K562 (cell line): ENCODE data around the gene GSDME. TPM values are rescaled to one million over a fixed set of nuclear protein-coding genes. Genes with fewer than 3 reads are reported as not detected.

Experiments used
- ATAC-seq: fragments of 200-7000 bp; cut with Tn5 transposase; 3 replicates; pipeline ENCODE4 v1.9.1; 2020; ENCODE audit warnings: moderate library complexity
- BruUV-seq: library from RNA; stranded (reverse); fragments of 400-500 nt; replicated peaks from 2 replicates; lab custom pipeline; 2021; lab: Mats Ljungman, UMichigan
- CTCF ChIA-PET: fragments of 300-600 bp; formaldehyde crosslinking; extraction: SDS; loops from one replicate; lab custom pipeline; 2021; ENCODE audit warnings: low intra/inter-chr PET ratio; lab: Yijun Ruan, JAX
- POLR2A ChIA-PET: fragments of 300-600, 350-650 bp; sonication (Branson Sonifier 250); formaldehyde crosslinking; extraction: SDS; loops from one replicate; lab custom pipeline; 2021; ENCODE audit warnings: antibody characterized with exemption, inconsistent platforms; lab: Yijun Ruan, JAX
- DNase-seq, 4 experiments: peaks; one replicate each; pipeline versions ENCODE4 v3.0.0 to v3.0.0-alpha.2; 2011 to 2018; ENCODE audit warnings: low spot score in 3 of 4, mixed read lengths in 3 of 4; ENCODE audit errors: extremely low read depth in 1 of 4
- FAIRE-seq: peaks from 2 replicates; lab custom pipeline; 2011; peaks lifted over from hg19 to GRCh38; lab: Jason Lieb, UNC
- H2AFZ ChIP-seq: 2 replicates; pipeline ENCODE4 v1.6.0; 2011; ENCODE audit warnings: low read depth, low read length, control low read depth, inconsistent platforms
- H3K27ac ChIP-seq: fragments of 200-600 bp; 3 replicates; pipeline ENCODE4 v1.8.0; 2011; ENCODE audit warnings: low read depth, mild to moderate bottlenecking, control low read depth, inconsistent platforms, low read length, moderate library complexity, mixed read lengths; ENCODE audit errors: extremely low read depth
- H3K27me3 ChIP-seq, 2 experiments: fragments of 300-600 bp in 1 of 2; 2 replicates in 1 of 2; 3 replicates in 1 of 2; pipeline versions ENCODE4 v1.6.0 to v1.8.0; 2011; ENCODE audit warnings: inconsistent platforms in 2 of 2, low read length in 2 of 2, mild to moderate bottlenecking in 1 of 2, mixed read lengths in 1 of 2, moderate library complexity in 1 of 2; ENCODE audit not compliant: control insufficient read depth in 2 of 2, insufficient read depth in 2 of 2
- H3K36me3 ChIP-seq: fragments of 300-600 bp; 3 replicates; pipeline ENCODE4 v1.8.0; 2011; ENCODE audit warnings: mild to moderate bottlenecking, low read length, inconsistent platforms; ENCODE audit not compliant: control insufficient read depth, insufficient read depth
- H3K4me1 ChIP-seq, 2 experiments: fragments of 200-600 bp in 1 of 2; replicated peaks in 1 of 2; 2 replicates in 1 of 2; 3 replicates in 1 of 2; pipeline versions ENCODE4 v1.5.1 to v1.8.0; 2011; ENCODE audit warnings: inconsistent platforms in 2 of 2, low read length in 2 of 2, mild to moderate bottlenecking in 1 of 2, mixed read lengths in 1 of 2, moderate library complexity in 1 of 2; ENCODE audit not compliant: control insufficient read depth in 2 of 2, insufficient read depth in 2 of 2
- H3K4me2 ChIP-seq: 2 replicates; pipeline ENCODE4 v1.6.1; 2011; ENCODE audit warnings: low read length, control low read depth, inconsistent platforms, mixed read lengths; ENCODE audit not compliant: insufficient read depth
- H3K4me3 ChIP-seq: fragments of 200-600 bp; sonication (generic), shearing (Covaris generic); 2 replicates; pipeline ENCODE4 v1.5.1; 2016; ENCODE audit warnings: control low read depth, inconsistent platforms
- H3K79me2 ChIP-seq: fragments of 200-600 bp; 3 replicates; pipeline ENCODE4 v1.8.0; 2011; ENCODE audit warnings: low read length, inconsistent platforms; ENCODE audit not compliant: control insufficient read depth, insufficient read depth
- H3K9ac ChIP-seq, 2 experiments: 2 replicates each; pipeline versions ENCODE4 v1.6.0 to v1.6.1; 2011; ENCODE audit warnings: low read depth in 2 of 2, low read length in 2 of 2, control low read depth in 1 of 2, inconsistent platforms in 1 of 2, mild to moderate bottlenecking in 1 of 2, mixed read lengths in 1 of 2; ENCODE audit not compliant: insufficient read depth in 1 of 2
- H3K9me1 ChIP-seq: one replicate; pipeline ENCODE4 v1.6.0; 2011; ENCODE audit warnings: inconsistent platforms, mild to moderate bottlenecking, low read length, moderate library complexity; ENCODE audit not compliant: control insufficient read depth, insufficient read depth
- H3K9me3 ChIP-seq: replicated peaks from 2 replicates; pipeline ENCODE4 v1.5.1; 2011; ENCODE audit warnings: low read depth, low read length, inconsistent platforms; ENCODE audit not compliant: control insufficient read depth, insufficient read depth
- H4K20me1 ChIP-seq: replicated peaks from 2 replicates; pipeline ENCODE4 v1.6.1; 2011; ENCODE audit warnings: low read length, inconsistent platforms, mixed read lengths; ENCODE audit not compliant: control insufficient read depth, insufficient read depth
- JUNB ChIP-seq: fragments of 450-650 bp; formaldehyde crosslinking; conservative IDR thresholded peaks from 2 replicates; pipeline ENCODE4 v1.4.0; 2020; ENCODE audit warnings: mild to moderate bottlenecking
- MAFF ChIP-seq: IDR thresholded peaks from 2 replicates; pipeline ENCODE4 v1.6.1; 2012; ENCODE audit warnings: low read length, improper control_type of control experiment
- MEIS2 ChIP-seq: fragments of 450-650 bp; IDR thresholded peaks from 2 replicates; pipeline ENCODE4 v1.6.1; 2014; ENCODE audit warnings: mild to moderate bottlenecking; ENCODE audit not compliant: partially characterized antibody
- SRF ChIP-seq, 2 experiments: fragments of 250-450, 450-650 bp in 1 of 2; sonication (Bioruptor Pico) in 1 of 2; sonication (generic) in 1 of 2; formaldehyde crosslinking; IDR thresholded peaks; 2 replicates each; pipeline versions ENCODE4 v1.5.0 to v1.5.1; 2020 to 2022; ENCODE audit warnings: mild to moderate bottlenecking in 1 of 2, missing genetic modification reagents in 1 of 2
- ZNF274 ChIP-seq: IDR thresholded peaks from 2 replicates; pipeline ENCODE4 v1.6.1; 2011; ENCODE audit warnings: low read depth, mild to moderate bottlenecking, low read length, moderate library complexity, borderline replicate concordance
- ZSCAN29 ChIP-seq: fragments of 450-650 bp; IDR thresholded peaks from 2 replicates; pipeline ENCODE4 v1.6.1; 2017
- WGBS: fragments of 100-300 bp; shearing (Covaris generic); methylation state at CpG from one replicate; pipeline ENCODE4 v1.1.6; 2016; ENCODE audit warnings: low coverage, mixed read lengths; ENCODE audit not compliant: insufficient coverage; ENCODE audit errors: missing lambda C conversion rate; 5-methylcytosine and 5-hydroxymethylcytosine counted together
- in situ Hi-C: fragments of 300-500 bp; cut with MboI; formaldehyde crosslinking; loops from 4 replicates; pipeline ENCODE4 v1.15.0; 2018; ENCODE audit warnings: inconsistent platforms, mixed read lengths
- intact Hi-C: fragments of 100-400 bp; cut with micrococcal nuclease; formaldehyde crosslinking; loops from 2 replicates; pipeline ENCODE4 v1.14.2; 2022
- polyA plus RNA-seq, 8 experiments: library from polyadenylated mRNA; depleted of rRNA in 4 of 8; stranded (reverse) in 5 of 8; unstranded in 3 of 8; fragments of >200 nt; fragmentation: Nextera tagmentation in 2 of 8; fragmentation: Illumina TruSeq in 1 of 8; extraction: Ambion mirVana in 2 of 8; extraction: Trizol in 1 of 8; gene quantifications; 2 replicates each; pipeline versions ENCODE4 v1.2.1 to v1.2.3, GENCODE V29; 2011 to 2014; ENCODE audit warnings: inconsistent platforms in 1 of 8, missing spikeins in 1 of 8
- total RNA-seq, 7 experiments: library from RNA; depleted of rRNA in 6 of 7; stranded (reverse); fragments of >200 nt in 6 of 7; fragmentation: Illumina TruSeq in 2 of 7; extraction: Trizol in 2 of 7; gene quantifications; 2 replicates each; pipeline versions ENCODE4 v1.2.1 to v1.2.3, GENCODE V29; 2011 to 2021; ENCODE audit warnings: low replicate concordance in 1 of 7
- TF ChIP-seq, protein P1 (sequence below): fragments of 250-450 bp; sonication (Bioruptor Pico); IDR thresholded peaks from 2 replicates; pipeline ENCODE4 v1.8.0; 2022; ENCODE audit warnings: inconsistent platforms

GSDME gene
- total and polyA plus RNA-seq, 9 of the 15 experiments (the other 6 are each of a cell fraction or from before 2014, with no cell fraction given), result 0.37 to 1.9 (median 0.62) TPM

DNA sequence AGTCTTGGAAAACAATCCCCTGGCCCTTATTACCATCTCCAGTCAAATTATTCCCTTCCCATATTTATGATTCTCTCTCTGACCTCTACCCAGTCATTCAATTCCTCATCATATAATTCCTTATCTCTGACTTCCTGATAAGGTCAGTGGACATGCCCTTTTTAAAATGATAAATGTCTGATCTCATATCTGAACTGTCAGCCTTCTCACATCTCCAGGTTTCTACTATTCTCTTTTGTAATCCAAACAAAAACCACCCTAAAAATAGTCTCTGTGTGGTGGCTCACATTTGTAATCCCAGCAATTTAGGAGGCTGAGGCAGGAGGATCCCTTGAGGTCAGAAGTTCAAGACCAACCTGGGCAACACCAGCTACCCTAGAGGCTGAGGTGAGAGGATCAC is 11.9 kb downstream of the GSDME start:
- no peak for FAIRE-seq
- H3K36me3 ChIP-seq, result no peaks in the 10 kb centered on the region
- in situ Hi-C loops (no loop called here), intact Hi-C loops (no loop called here)
- no peak overlapping the region for H3K27ac ChIP-seq
- no peaks in the 10 kb centered on the region for H4K20me1 ChIP-seq
- H3K9ac ChIP-seq, result no peak overlapping the region
- CTCF ChIA-PET, result no interaction called here
- no peak for ATAC-seq
- peak; percentile 37 for TF ChIP-seq MEIS2
- TF ChIP-seq, protein P1, sequence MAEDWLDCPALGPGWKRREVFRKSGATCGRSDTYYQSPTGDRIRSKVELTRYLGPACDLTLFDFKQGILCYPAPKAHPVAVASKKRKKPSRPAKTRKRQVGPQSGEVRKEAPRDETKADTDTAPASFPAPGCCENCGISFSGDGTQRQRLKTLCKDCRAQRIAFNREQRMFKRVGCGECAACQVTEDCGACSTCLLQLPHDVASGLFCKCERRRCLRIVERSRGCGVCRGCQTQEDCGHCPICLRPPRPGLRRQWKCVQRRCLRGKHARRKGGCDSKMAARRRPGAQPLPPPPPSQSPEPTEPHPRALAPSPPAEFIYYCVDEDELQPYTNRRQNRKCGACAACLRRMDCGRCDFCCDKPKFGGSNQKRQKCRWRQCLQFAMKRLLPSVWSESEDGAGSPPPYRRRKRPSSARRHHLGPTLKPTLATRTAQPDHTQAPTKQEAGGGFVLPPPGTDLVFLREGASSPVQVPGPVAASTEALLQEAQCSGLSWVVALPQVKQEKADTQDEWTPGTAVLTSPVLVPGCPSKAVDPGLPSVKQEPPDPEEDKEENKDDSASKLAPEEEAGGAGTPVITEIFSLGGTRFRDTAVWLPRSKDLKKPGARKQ, result no peak
- POLR2A ChIA-PET, result no interaction called here
- no peak overlapping the region for H3K4me2 ChIP-seq
- peaks cover 0 to 6% of the 10 kb centered on the region in 2 experiments; a peak in 2 of 5 replicates for H3K4me1 ChIP-seq
- BruUV-seq, result no TSS peak
- no peaks in the 10 kb centered on the region for H3K9me3 ChIP-seq
- H3K9me1 ChIP-seq, result no peaks in the 10 kb centered on the region
- no peaks in the 10 kb centered on the region for H3K79me2 ChIP-seq
- H3K4me3 ChIP-seq, result no peak overlapping the region
- peaks cover 8 to 13% of the 10 kb centered on the region in 2 experiments; a peak in 4 of 5 replicates for H3K27me3 ChIP-seq
- H2AFZ ChIP-seq, result no peak overlapping the region
- DNase-seq, result no peak

DNA sequence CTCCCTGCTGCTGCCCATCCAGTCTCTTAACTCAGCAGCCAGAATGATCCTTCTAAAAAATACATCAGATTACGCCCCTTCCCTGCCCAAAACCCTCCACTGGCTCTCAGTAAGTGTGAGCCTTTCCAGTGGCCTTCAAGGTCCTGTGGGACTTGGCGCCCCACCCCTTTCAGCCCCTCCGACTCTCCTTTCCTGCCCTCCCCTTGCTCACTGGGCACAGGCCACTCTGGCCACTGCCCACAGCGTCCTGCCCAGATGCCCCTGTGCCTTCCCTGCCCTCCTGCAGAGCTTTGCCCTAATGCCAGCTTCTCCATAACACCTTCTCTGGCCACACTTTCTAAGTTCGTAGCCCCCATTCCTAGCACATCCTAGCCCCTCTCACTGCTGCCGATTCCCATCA is 13.8 kb downstream of the GSDME start:
- POLR2A ChIA-PET, result interaction anchor here (0.7 to 1.4 kb wide), 4 partner anchors 9 to 288 kb away, joined by 3 to 6 read pairs (median 3); no protein-coding TSS in a partner anchor

More for the DNA sequence above, 13.8 kb downstream of the GSDME start:
- Histone ChIP-seq H3K27me3 (peaks cover 8 to 13% of the 10 kb centered on the region in 2 experiments; a peak in 4 of 5 replicates), H3K36me3 (no peaks in the 10 kb centered on the region), H3K9ac (no peak overlapping the region), H3K79me2 (no peaks in the 10 kb centered on the region), H4K20me1 (no peaks in the 10 kb centered on the region), H3K4me2 (no peak overlapping the region), H3K9me3 (no peaks in the 10 kb centered on the region), H2AFZ (no peak overlapping the region), H3K4me1 (peaks cover 0 to 5% of the 10 kb centered on the region in 2 experiments; a peak in 2 of 5 replicates), H3K27ac (no peak overlapping the region), H3K4me3 (no peak overlapping the region), H3K9me1 (no peaks in the 10 kb centered on the region)
- TF ChIP-seq ZNF274, result no peak
- no peak for TF ChIP-seq JUNB (CRISPR knock-in tag)
- TF ChIP-seq ZSCAN29, result no peak
- TF ChIP-seq MAFF, result no peak
- TF ChIP-seq SRF (CRISPR knock-in tag; IDR thresholded peaks at IDR 0.05), result no peak
- in situ Hi-C loops (no loop called here), intact Hi-C loops (no loop called here)
- no peak for FAIRE-seq
- DNase-seq, result no peak
- CTCF ChIA-PET, result no interaction called here
- ATAC-seq, result no peak
- BruUV-seq, result no TSS peak
- WGBS, result 16% methylated on average over 6 of the region's 6 CpGs
